HCT116 (cell line): Measurements from ENCODE around the gene SYT3. TPM values are rescaled to one million over a fixed set of nuclear protein-coding genes. Genes with fewer than 3 reads are reported as not detected.

Source experiments
- ATAC-seq: fragments of 200-7000 bp; cut with Tn5 transposase; 2 replicates; pipeline ENCODE4 v1.9.1; 2020; ENCODE audit warnings: mild to moderate bottlenecking, moderate library complexity
- BruUV-seq: library from RNA; stranded (reverse); fragments of 400-500 nt; replicated peaks from 2 replicates; lab custom pipeline; 2021; lab: Mats Ljungman, UMichigan
- CTCF ChIA-PET: fragments of 300-600 bp; sonication (Branson Sonifier 250); formaldehyde crosslinking; loops from one replicate; lab custom pipeline; 2021; ENCODE audit warnings: antibody characterized with exemption; lab: Charles Lee
- POLR2A ChIA-PET: fragments of 300-600, 350-600 bp; sonication (Branson Sonifier 250); formaldehyde crosslinking; loops from one replicate; lab custom pipeline; 2021; ENCODE audit warnings: antibody characterized with exemption; lab: Charles Lee
- RAD21 ChIA-PET, 2 experiments: fragments of 300-600 bp; sonication (Branson Sonifier 250); formaldehyde crosslinking; loops; one replicate each; lab custom pipeline; 2023; ENCODE audit warnings: low total read pairs in 2 of 2; ENCODE audit not compliant: uncharacterized antibody in 2 of 2, unreplicated experiment in 2 of 2, low non-redundant PET in 1 of 2; lab: Charles Lee
- DNase-seq: peaks from one replicate; pipeline ENCODE4 v3.0.0-alpha.2; 2010; ENCODE audit warnings: low read depth, low spot score
- H2AFZ ChIP-seq: fragments of 200-600 bp; shearing (Covaris generic), sonication (generic); 2 replicates; pipeline ENCODE4 v1.6.1; 2017; ENCODE audit warnings: low read depth, mixed run types, mixed read lengths, antibody characterized with exemption, low read length; ENCODE audit not compliant: poor library complexity, severe bottlenecking
- H3K27ac ChIP-seq: 2 replicates; pipeline ENCODE4 v1.5.1; 2012; ENCODE audit warnings: low read depth, low read length
- H3K27me3 ChIP-seq: fragments of 200-600 bp; sonication (generic); 2 replicates; pipeline ENCODE4 v1.6.1; 2016; ENCODE audit warnings: mixed run types, low read length, mixed read lengths; ENCODE audit not compliant: insufficient read depth
- H3K36me3 ChIP-seq, 2 experiments: fragments of 200-500 bp in 1 of 2; fragments of 200-600 bp in 1 of 2; sonication (Bioruptor generic) in 1 of 2; sonication (generic) in 1 of 2; 2 replicates each; pipeline versions ENCODE4 v1.5.1 to v1.6.1; 2014 to 2016; ENCODE audit warnings: low read length in 2 of 2, inconsistent platforms in 1 of 2, mixed read lengths in 1 of 2, mixed run types in 1 of 2; ENCODE audit not compliant: insufficient read depth in 2 of 2, control insufficient read depth in 1 of 2
- H3K4me1 ChIP-seq, 2 experiments: fragments of 200-600 bp in 1 of 2; sonication (generic) in 1 of 2; 2 replicates each; pipeline versions ENCODE4 v1.5.1 to v1.6.1; 2012 to 2017; ENCODE audit warnings: low read length in 2 of 2, inconsistent platforms in 1 of 2, mild to moderate bottlenecking in 1 of 2, mixed read lengths in 1 of 2, mixed run types in 1 of 2, moderate library complexity in 1 of 2; ENCODE audit not compliant: insufficient read depth in 2 of 2, control insufficient read depth in 1 of 2
- H3K4me2 ChIP-seq: fragments of 200-600 bp; sonication (generic); 2 replicates; pipeline ENCODE4 v1.6.1; 2017; ENCODE audit warnings: mixed run types, low read length, mixed read lengths
- H3K4me3 ChIP-seq, 2 experiments: fragments of 200-600 bp in 1 of 2; sonication (generic) in 1 of 2; replicated peaks in 1 of 2; 2 replicates each; pipeline ENCODE4 v1.5.1; 2011 to 2016; ENCODE audit warnings: low read length in 2 of 2, control low read depth in 1 of 2, low read depth in 1 of 2, mild to moderate bottlenecking in 1 of 2, mixed read lengths in 1 of 2, mixed run types in 1 of 2
- H3K79me2 ChIP-seq: fragments of 200-600 bp; sonication (generic); 2 replicates; pipeline ENCODE4 v1.6.1; 2017; ENCODE audit warnings: mild to moderate bottlenecking, mixed run types, low read length, moderate library complexity, mixed read lengths; ENCODE audit not compliant: insufficient read depth
- H3K9ac ChIP-seq: fragments of 200-600 bp; sonication (generic); 2 replicates; pipeline ENCODE4 v1.6.1; 2016; ENCODE audit warnings: low read length, mixed read lengths
- H3K9me2 ChIP-seq: fragments of 200-600 bp; sonication (generic), shearing (Covaris generic); 2 replicates; pipeline ENCODE4 v1.6.1; 2017; ENCODE audit warnings: mixed run types, mild to moderate bottlenecking, moderate library complexity; ENCODE audit not compliant: insufficient read depth
- H3K9me3 ChIP-seq, 2 experiments: fragments of 200-500 bp in 1 of 2; fragments of 200-600 bp in 1 of 2; sonication (Bioruptor generic) in 1 of 2; sonication (generic) in 1 of 2; 2 replicates each; pipeline ENCODE4 v1.6.1; 2014 to 2017; ENCODE audit warnings: low read length in 2 of 2, mixed read lengths in 2 of 2, inconsistent platforms in 1 of 2, low read depth in 1 of 2, mild to moderate bottlenecking in 1 of 2, mixed run types in 1 of 2, moderate library complexity in 1 of 2; ENCODE audit not compliant: control insufficient read depth in 1 of 2, insufficient read depth in 1 of 2
- H4K20me1 ChIP-seq: fragments of 200-600 bp; sonication (generic), shearing (Covaris generic); 2 replicates; pipeline ENCODE4 v1.6.1; 2017; ENCODE audit warnings: mixed run types, mild to moderate bottlenecking, moderate library complexity; ENCODE audit not compliant: insufficient read depth
- EGR1 ChIP-seq: IDR thresholded peaks from 2 replicates; pipeline ENCODE4 v1.6.1; 2012; ENCODE audit warnings: low read depth
- EZH2 ChIP-seq: fragments of 200-600 bp; sonication (generic); IDR thresholded peaks from 2 replicates; pipeline ENCODE4 v1.6.1; 2017; ENCODE audit warnings: antibody characterized with exemption, mixed run types
- FOSL1 ChIP-seq: IDR thresholded peaks from 2 replicates; pipeline ENCODE4 v1.6.1; 2012; ENCODE audit warnings: low read depth
- MAX ChIP-seq: IDR thresholded peaks from 2 replicates; pipeline ENCODE4 v1.6.1; 2012
- POLR2A ChIP-seq: IDR thresholded peaks from 2 replicates; pipeline ENCODE4 v1.7.0; 2011; ENCODE audit warnings: borderline replicate concordance; ENCODE audit not compliant: insufficient read depth, insufficient read length; ENCODE audit errors: extremely low read depth
- POLR2AphosphoS5 ChIP-seq: IDR thresholded peaks from 2 replicates; pipeline ENCODE4 v1.6.1; 2011; ENCODE audit warnings: mild to moderate bottlenecking, low read depth, low read length, moderate library complexity
- REST ChIP-seq: IDR thresholded peaks from 2 replicates; pipeline ENCODE4 v1.6.1; 2012; ENCODE audit warnings: low read depth
- SIN3A ChIP-seq: IDR thresholded peaks from 2 replicates; pipeline ENCODE4 v1.6.1; 2012; ENCODE audit warnings: low read depth
- SRF ChIP-seq: IDR thresholded peaks from 2 replicates; pipeline ENCODE4 v1.6.1; 2012; ENCODE audit warnings: low read depth
- TCF7L2 ChIP-seq: IDR thresholded peaks from 2 replicates; pipeline ENCODE4 v1.7.0; 2011; ENCODE audit warnings: borderline replicate concordance, inconsistent platforms; ENCODE audit not compliant: insufficient read depth, insufficient read length; ENCODE audit errors: extremely low read depth
- YY1 ChIP-seq: IDR thresholded peaks from 2 replicates; pipeline ENCODE4 v1.6.1; 2011; ENCODE audit warnings: low read length, low read depth, moderate library complexity, mild to moderate bottlenecking; ENCODE audit not compliant: insufficient replicate concordance; ENCODE audit errors: extremely low read depth
- ZFX ChIP-seq: fragments of 450-650 bp; IDR thresholded peaks from 2 replicates; pipeline ENCODE4 v1.6.1; 2017
- ZNF274 ChIP-seq: fragments of 200-500 bp; sonication (Bioruptor generic); IDR thresholded peaks from 2 replicates; pipeline ENCODE4 v1.6.1; 2014; ENCODE audit warnings: mild to moderate bottlenecking, low read depth, low read length, inconsistent platforms
- intact Hi-C: fragments of 100-400 bp; cut with micrococcal nuclease; formaldehyde crosslinking; loops from 2 replicates; pipeline ENCODE4 v1.10.0; 2022
- total RNA-seq: library from RNA; stranded (reverse); gene quantifications from one replicate; pipeline ENCODE4 v1.2.1, GENCODE V29; 2021; ENCODE audit not compliant: unreplicated experiment
- TF ChIP-seq, protein P1 (sequence below), 3 experiments: fragments of 200-600 bp in 1 of 3; sonication (generic) in 1 of 3; IDR thresholded peaks in 2 of 3; conservative IDR thresholded peaks in 1 of 3; 2 replicates each; pipeline ENCODE4 v1.5.1; 2012 to 2017; ENCODE audit warnings: low read depth in 2 of 3, low read length in 2 of 3, antibody characterized with exemption in 1 of 3, borderline replicate concordance in 1 of 3, control low read depth in 1 of 3, mild to moderate bottlenecking in 1 of 3, mixed read lengths in 1 of 3, mixed run types in 1 of 3, moderate library complexity in 1 of 3; ENCODE audit not compliant: insufficient read depth in 1 of 3
- TF ChIP-seq, protein P2 (sequence below): IDR thresholded peaks from 2 replicates; pipeline ENCODE4 v1.6.1; 2012

The SYT3 gene
- total RNA-seq, 1 experiment from 2014 or later, result 4.6 TPM

- ATAC-seq (no peak), DNase-seq (no peak)
- no peak overlapping the region for H3K4me3 ChIP-seq
- peaks cover 0 to 19% of the 10 kb centered on the region in 2 experiments; a peak in 3 of 4 replicates for H3K4me1 ChIP-seq
- no peaks in the 10 kb centered on the region for H3K36me3 ChIP-seq
- no peak overlapping the region for H2AFZ ChIP-seq
- no peaks in the 10 kb centered on the region for H3K9me2 ChIP-seq
- H3K9me3 ChIP-seq, result no peaks in the 10 kb centered on the region
- no peak overlapping the region for H3K9ac ChIP-seq
- H4K20me1 ChIP-seq, result no peaks in the 10 kb centered on the region
- CTCF ChIA-PET, result no interaction called here
- H3K79me2 ChIP-seq, result no peaks in the 10 kb centered on the region
- BruUV-seq, result no TSS peak
- RAD21 ChIA-PET, result no interaction called here
- intact Hi-C loops, result no loop called here
- no peak for TF ChIP-seq EGR1
- TF ChIP-seq, protein P1, sequence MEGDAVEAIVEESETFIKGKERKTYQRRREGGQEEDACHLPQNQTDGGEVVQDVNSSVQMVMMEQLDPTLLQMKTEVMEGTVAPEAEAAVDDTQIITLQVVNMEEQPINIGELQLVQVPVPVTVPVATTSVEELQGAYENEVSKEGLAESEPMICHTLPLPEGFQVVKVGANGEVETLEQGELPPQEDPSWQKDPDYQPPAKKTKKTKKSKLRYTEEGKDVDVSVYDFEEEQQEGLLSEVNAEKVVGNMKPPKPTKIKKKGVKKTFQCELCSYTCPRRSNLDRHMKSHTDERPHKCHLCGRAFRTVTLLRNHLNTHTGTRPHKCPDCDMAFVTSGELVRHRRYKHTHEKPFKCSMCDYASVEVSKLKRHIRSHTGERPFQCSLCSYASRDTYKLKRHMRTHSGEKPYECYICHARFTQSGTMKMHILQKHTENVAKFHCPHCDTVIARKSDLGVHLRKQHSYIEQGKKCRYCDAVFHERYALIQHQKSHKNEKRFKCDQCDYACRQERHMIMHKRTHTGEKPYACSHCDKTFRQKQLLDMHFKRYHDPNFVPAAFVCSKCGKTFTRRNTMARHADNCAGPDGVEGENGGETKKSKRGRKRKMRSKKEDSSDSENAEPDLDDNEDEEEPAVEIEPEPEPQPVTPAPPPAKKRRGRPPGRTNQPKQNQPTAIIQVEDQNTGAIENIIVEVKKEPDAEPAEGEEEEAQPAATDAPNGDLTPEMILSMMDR (IDR thresholded peaks at IDR 0.05 in 2 of 3, conservative IDR thresholded peaks at IDR 0.05 in 1 of 3; ENCODE audit: borderline replicate concordance in 1 of 3, insufficient read depth in 1 of 3, low read depth in 2 of 3, low read length in 2 of 3), result no peak
- no peak for TF ChIP-seq YY1
- TF ChIP-seq EZH2, result no peak
- TF ChIP-seq POLR2AphosphoS5, result no peak
- no peak for TF ChIP-seq SRF
- no peak for TF ChIP-seq FOSL1
- no peak for TF ChIP-seq ZNF274
- no peak for TF ChIP-seq MAX
- TF ChIP-seq POLR2A, result no peak
- no peak for TF ChIP-seq ZFX
- no peak for TF ChIP-seq TCF7L2
- TF ChIP-seq REST, result no peak
- TF ChIP-seq, protein P2, sequence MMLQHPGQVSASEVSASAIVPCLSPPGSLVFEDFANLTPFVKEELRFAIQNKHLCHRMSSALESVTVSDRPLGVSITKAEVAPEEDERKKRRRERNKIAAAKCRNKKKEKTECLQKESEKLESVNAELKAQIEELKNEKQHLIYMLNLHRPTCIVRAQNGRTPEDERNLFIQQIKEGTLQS, result no peak
- no peak for TF ChIP-seq SIN3A
- H3K27me3 ChIP-seq, result no peaks in the 10 kb centered on the region
- H3K4me2 ChIP-seq, result no peak overlapping the region
- no peak overlapping the region for H3K27ac ChIP-seq
- POLR2A ChIA-PET, result no interaction called here
Observed at GRCh38 chr19:50661766-50662650, 22.3 kb upstream of the SYT3 start.
